Caco-2 (cell line): Measurements from ENCODE around the gene ARHGEF10L. TPM values are rescaled to one million over a fixed set of nuclear protein-coding genes. Genes with fewer than 3 reads are reported as not detected.

Experiments
- BruUV-seq: library from RNA; stranded (reverse); fragments of 400-500 nt; replicated peaks from 2 replicates; lab custom pipeline; 2021; lab: Mats Ljungman, UMichigan
- CTCF ChIA-PET: fragments of 300-600 bp; sonication (Branson Sonifier 250); formaldehyde crosslinking; loops from one replicate; lab custom pipeline; 2022; ENCODE audit warnings: antibody characterized with exemption; lab: Charles Lee
- POLR2A ChIA-PET: fragments of 300-600 bp; sonication (Branson Sonifier 250); formaldehyde crosslinking; loops from one replicate; lab custom pipeline; 2022; ENCODE audit warnings: antibody characterized with exemption; lab: Charles Lee
- DNase-seq, 2 experiments: peaks; one replicate each; pipeline versions ENCODE4 v3.0.0 to v3.0.0-alpha.2; 2020 to 2022
- H3K27me3 ChIP-seq: replicated peaks from 2 replicates; pipeline ENCODE4 v1.6.0; 2011; ENCODE audit warnings: low read length; ENCODE audit not compliant: control insufficient read depth, insufficient read depth
- H3K36me3 ChIP-seq: 2 replicates; pipeline ENCODE4 v1.5.1; 2011; ENCODE audit warnings: low read length; ENCODE audit not compliant: control insufficient read depth, insufficient read depth
- H3K4me1 ChIP-seq: fragments of 250-450 bp; sonication (Bioruptor Pico); 2 replicates; pipeline ENCODE4 v1.5.1; 2020; ENCODE audit warnings: mild to moderate bottlenecking
- H3K4me3 ChIP-seq: 2 replicates; pipeline ENCODE4 v1.5.1; 2011; ENCODE audit warnings: low read depth, mild to moderate bottlenecking, control low read depth, low read length
- H3K9me3 ChIP-seq: fragments of 250-450 bp; sonication (Bioruptor Pico); 2 replicates; pipeline ENCODE4 v1.5.1; 2020; ENCODE audit warnings: mild to moderate bottlenecking, moderate library complexity
- H3K27ac Mint-ChIP-seq: one replicate; pipeline ENCODE4 v1.8.0; 2022; ENCODE audit warnings: mixed read lengths; ENCODE audit not compliant: unreplicated experiment
- H3K27me3 Mint-ChIP-seq: one replicate; pipeline ENCODE4 v1.8.0; 2022; ENCODE audit warnings: mixed read lengths; ENCODE audit not compliant: insufficient read depth, unreplicated experiment
- H3K36me3 Mint-ChIP-seq: one replicate; pipeline ENCODE4 v1.8.0; 2022; ENCODE audit warnings: mild to moderate bottlenecking, mixed read lengths; ENCODE audit not compliant: insufficient read depth, unreplicated experiment
- H3K4me1 Mint-ChIP-seq: one replicate; pipeline ENCODE4 v1.8.0; 2022; ENCODE audit warnings: low read depth, mixed read lengths; ENCODE audit not compliant: unreplicated experiment
- H3K4me3 Mint-ChIP-seq: one replicate; pipeline ENCODE4 v1.8.0; 2022; ENCODE audit warnings: mild to moderate bottlenecking, moderate library complexity, mixed read lengths; ENCODE audit not compliant: unreplicated experiment
- H3K9me3 Mint-ChIP-seq: one replicate; pipeline ENCODE4 v1.8.0; 2022; ENCODE audit warnings: mixed read lengths; ENCODE audit not compliant: unreplicated experiment
- intact Hi-C: fragments of 100-400 bp; cut with micrococcal nuclease; formaldehyde crosslinking; loops from one replicate; pipeline ENCODE4 v1.10.0; 2022; ENCODE audit not compliant: unreplicated experiment
- total RNA-seq: library from RNA; stranded (reverse); gene quantifications from 2 replicates; pipeline ENCODE4 v1.2.3, GENCODE V29; 2022
- TF ChIP-seq, protein P1 (sequence below), 2 experiments: fragments of 200-600 bp in 1 of 2; IDR thresholded peaks; 1 replicate in 1 of 2; 2 replicates in 1 of 2; pipeline versions ENCODE4 v1.5.1 to v1.8.0; 2011 to 2022; ENCODE audit warnings: antibody characterized with exemption in 1 of 2, control low read depth in 1 of 2, inconsistent platforms in 1 of 2, low read depth in 1 of 2, low read length in 1 of 2, mild to moderate bottlenecking in 1 of 2, moderate library complexity in 1 of 2; ENCODE audit not compliant: insufficient read depth in 1 of 2, severe bottlenecking in 1 of 2, unreplicated experiment in 1 of 2

Gene ARHGEF10L
- total RNA-seq, 1 experiment from 2014 or later: 31.3 TPM

DNA sequence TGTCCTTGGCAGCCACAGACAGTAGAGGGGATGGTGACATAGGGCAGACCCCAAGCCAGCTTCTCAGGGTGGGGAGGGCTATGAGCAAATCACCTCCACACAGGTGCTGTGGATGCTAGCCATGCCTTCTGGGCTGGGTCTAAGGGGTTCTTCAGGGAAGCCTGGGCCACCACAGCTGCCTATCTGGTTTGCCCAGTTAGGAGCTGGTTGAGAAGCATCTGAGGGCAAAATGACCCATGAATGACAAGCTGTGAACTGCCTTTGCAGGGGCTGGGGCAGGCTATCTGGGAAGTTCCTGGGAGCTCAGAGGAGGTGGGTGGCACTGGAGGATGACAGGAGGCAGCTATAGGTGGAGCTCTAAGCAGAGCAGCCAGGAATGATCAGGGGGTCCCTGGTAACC, 10.1 kb upstream of the ARHGEF10L start:
- Histone ChIP-seq H3K36me3 (no peaks in the 10 kb centered on the region), H3K4me1 (no peaks in the 10 kb centered on the region), H3K9me3 (no peaks in the 10 kb centered on the region), H3K4me3 (no peak overlapping the region), H3K27me3 (no peaks in the 10 kb centered on the region)
- no peaks in the 10 kb centered on the region for H3K27me3 Mint-ChIP-seq
- H3K9me3 Mint-ChIP-seq: no peaks in the 10 kb centered on the region
- H3K4me1 Mint-ChIP-seq: no peaks in the 10 kb centered on the region
- no peaks in the 10 kb centered on the region for H3K36me3 Mint-ChIP-seq
- no peak overlapping the region for H3K27ac Mint-ChIP-seq
- no peak overlapping the region for H3K4me3 Mint-ChIP-seq
- TF ChIP-seq, protein P1, sequence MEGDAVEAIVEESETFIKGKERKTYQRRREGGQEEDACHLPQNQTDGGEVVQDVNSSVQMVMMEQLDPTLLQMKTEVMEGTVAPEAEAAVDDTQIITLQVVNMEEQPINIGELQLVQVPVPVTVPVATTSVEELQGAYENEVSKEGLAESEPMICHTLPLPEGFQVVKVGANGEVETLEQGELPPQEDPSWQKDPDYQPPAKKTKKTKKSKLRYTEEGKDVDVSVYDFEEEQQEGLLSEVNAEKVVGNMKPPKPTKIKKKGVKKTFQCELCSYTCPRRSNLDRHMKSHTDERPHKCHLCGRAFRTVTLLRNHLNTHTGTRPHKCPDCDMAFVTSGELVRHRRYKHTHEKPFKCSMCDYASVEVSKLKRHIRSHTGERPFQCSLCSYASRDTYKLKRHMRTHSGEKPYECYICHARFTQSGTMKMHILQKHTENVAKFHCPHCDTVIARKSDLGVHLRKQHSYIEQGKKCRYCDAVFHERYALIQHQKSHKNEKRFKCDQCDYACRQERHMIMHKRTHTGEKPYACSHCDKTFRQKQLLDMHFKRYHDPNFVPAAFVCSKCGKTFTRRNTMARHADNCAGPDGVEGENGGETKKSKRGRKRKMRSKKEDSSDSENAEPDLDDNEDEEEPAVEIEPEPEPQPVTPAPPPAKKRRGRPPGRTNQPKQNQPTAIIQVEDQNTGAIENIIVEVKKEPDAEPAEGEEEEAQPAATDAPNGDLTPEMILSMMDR (IDR thresholded peaks at IDR 0.05; ENCODE audit: insufficient read depth in 1 of 2, low read depth in 1 of 2, low read length in 1 of 2, severe bottlenecking in 1 of 2, unreplicated experiment in 1 of 2): no peak
- ChIA-PET POLR2A (interaction anchor here (1.0 kb wide), 1 partner anchor 51 kb away, joined by 3 read pairs; no protein-coding TSS in a partner anchor), CTCF (no interaction called here)
- no peak for DNase-seq
- intact Hi-C loops: no loop called here
- no TSS peak for BruUV-seq

- H3K27me3 ChIP-seq: no peaks in the 10 kb centered on the region
- no peaks in the 10 kb centered on the region for H3K4me1 ChIP-seq
- H3K4me1 Mint-ChIP-seq: no peaks in the 10 kb centered on the region
- no TSS peak for BruUV-seq
- H3K4me3 ChIP-seq: no peak overlapping the region
- no peaks in the 10 kb centered on the region for H3K9me3 ChIP-seq
- H3K27me3 Mint-ChIP-seq: no peaks in the 10 kb centered on the region
- ChIA-PET POLR2A (no interaction called here), CTCF (interaction anchor here (0.7 to 1.0 kb wide), 2 partner anchors 29 to 43 kb away, joined by 3 read pairs; no protein-coding TSS in a partner anchor)
- H3K4me3 Mint-ChIP-seq: no peak overlapping the region
- H3K9me3 Mint-ChIP-seq: no peaks in the 10 kb centered on the region
- H3K36me3 ChIP-seq: no peaks in the 10 kb centered on the region
- no peaks in the 10 kb centered on the region for H3K36me3 Mint-ChIP-seq
- TF ChIP-seq, protein P1 (IDR thresholded peaks at IDR 0.05; ENCODE audit: insufficient read depth in 1 of 2, low read depth in 1 of 2, low read length in 1 of 2, severe bottlenecking in 1 of 2, unreplicated experiment in 1 of 2): no peak
- intact Hi-C loops: no loop called here
- no peak overlapping the region for H3K27ac Mint-ChIP-seq
- no peak for DNase-seq
These were observed 8.2 kb upstream of the ARHGEF10L start for GRCh38 chr1:17531343-17531681.

DNA sequence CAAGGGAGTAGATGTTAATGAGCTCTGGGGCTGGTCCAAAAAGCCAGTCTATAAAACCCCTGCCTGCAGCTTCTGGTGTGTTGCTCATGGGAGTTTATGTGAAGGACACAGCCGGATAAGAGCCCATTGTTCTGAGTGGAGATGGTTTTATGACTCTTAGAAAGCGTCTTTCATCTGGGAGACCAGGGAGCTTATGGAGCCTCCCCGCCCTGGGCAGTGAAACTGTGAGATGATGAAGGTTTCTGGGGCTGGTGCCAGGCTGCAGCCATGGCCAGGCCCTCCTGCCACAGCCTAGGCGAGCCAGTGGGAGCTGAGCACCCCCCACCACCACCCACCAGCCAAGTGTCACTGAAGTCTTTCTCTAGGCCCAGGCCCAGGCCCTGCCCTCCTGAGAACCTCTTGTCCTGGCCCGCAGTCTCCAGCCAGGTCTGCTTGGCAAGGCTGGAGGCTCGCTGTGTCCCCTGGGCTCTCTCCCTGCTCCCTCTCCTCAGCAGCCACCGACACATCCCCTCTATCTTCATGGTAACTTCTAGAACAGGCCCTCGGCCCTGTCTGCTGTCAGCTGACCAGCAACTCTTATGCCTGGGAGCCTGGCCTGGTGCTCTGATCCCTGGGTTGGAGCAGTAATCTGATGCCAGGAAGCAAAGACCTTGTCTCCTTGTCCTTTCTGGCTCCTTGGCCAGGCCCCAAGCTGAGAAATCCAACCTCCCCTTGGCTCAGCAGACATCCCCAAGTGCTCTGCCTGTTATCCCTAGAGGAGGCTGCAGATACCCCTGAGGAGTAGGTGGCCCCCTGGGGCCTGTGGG, 7.6 kb upstream of the ARHGEF10L start:
- Mint-ChIP-seq H3K36me3 (no peaks in the 10 kb centered on the region), H3K4me1 (no peaks in the 10 kb centered on the region), H3K27ac (no peak overlapping the region), H3K9me3 (no peaks in the 10 kb centered on the region), H3K4me3 (no peak overlapping the region), H3K27me3 (no peaks in the 10 kb centered on the region)
- no peaks in the 10 kb centered on the region for H3K27me3 ChIP-seq
- CTCF ChIA-PET: interaction anchor here (0.7 to 1.0 kb wide), 2 partner anchors 29 to 43 kb away, joined by 3 read pairs; no protein-coding TSS in a partner anchor
- DNase-seq: no peak
- no peaks in the 10 kb centered on the region for H3K9me3 ChIP-seq
- no peaks in the 10 kb centered on the region for H3K36me3 ChIP-seq
- TF ChIP-seq, protein P1 (IDR thresholded peaks at IDR 0.05; ENCODE audit: insufficient read depth in 1 of 2, low read depth in 1 of 2, low read length in 1 of 2, severe bottlenecking in 1 of 2, unreplicated experiment in 1 of 2): no peak
- POLR2A ChIA-PET: interaction anchor here (0.5 kb wide), 1 partner anchor 56 kb away, joined by 3 read pairs; no protein-coding TSS in a partner anchor
- H3K4me1 ChIP-seq: no peaks in the 10 kb centered on the region
- intact Hi-C loops: no loop called here
- H3K4me3 ChIP-seq: no peak overlapping the region
- BruUV-seq: no TSS peak
